ENCODE measurements around the gene CRABP2.

Gene CRABP2

GRCh38 chr1:156705321-156705917, at the start of gene CRABP2:
TSS of gene CRABP2 (minus strand) at chr1:156705583. CDS start at chr1:156705446, 137 bp downstream.
- no peak for DNase-seq

GRCh38 chr1:156754219-156754618, 48.8 kb upstream of the CRABP2 start:
- no peak for DNase-seq

DNA sequence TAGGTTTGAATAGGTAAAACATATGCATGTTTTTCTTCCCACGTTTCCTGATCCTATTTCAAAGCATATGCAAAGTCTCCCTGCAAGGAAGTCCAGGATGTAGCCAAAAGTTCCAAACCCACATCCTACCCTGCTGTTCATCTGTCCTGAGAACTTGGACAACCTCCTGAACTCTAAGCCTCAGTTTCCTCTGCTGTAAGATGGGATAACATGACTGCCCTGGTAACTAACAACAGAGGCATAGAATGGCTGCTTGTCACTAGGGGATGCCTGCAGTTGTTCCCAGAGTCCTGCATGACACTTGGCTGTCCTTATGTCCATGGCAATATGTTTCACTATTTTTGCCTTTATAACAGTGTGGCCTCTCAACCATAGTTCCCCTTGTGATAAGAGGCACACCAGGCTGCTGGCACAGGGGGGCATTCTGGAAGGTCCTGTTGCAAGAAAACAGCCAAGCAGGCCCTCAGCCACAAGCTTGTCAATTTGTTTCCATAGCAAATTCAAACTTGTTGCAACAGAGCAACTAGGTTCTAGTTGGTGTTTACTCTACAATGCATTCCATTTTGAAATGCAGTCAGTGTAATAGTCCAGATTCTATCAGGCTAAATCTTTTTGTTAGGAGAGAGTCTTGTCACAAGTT, 47.6 kb upstream of the CRABP2 start:
- DNase-seq: no peak

GRCh38 chr1:156751757-156752481, 46.5 kb upstream of the CRABP2 start:
- peak; percentile 94 to 99 for DNase-seq

DNA sequence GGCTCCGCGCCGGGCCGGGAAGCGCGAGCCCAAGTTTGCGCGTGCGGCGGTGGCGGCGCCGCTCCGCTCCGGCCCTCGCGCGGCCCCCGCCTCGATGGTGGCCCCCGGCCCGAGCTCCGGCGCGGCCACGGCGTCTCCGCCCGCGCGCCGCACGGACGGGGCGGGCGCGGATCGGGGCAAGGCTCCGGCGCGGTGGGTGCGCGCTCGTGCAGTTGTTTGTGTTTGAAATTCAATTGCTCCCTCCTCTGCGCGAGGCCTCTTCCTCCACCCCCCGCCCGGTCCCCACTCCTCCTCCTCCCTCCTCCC, 46.0 kb upstream of the CRABP2 start, which contains the start of gene HDGF:
Gene HDGF (minus strand): TSS at position 225 of the 306 bp plus-strand sequence. CDS start 246 bp downstream, outside the sequence.
- no peak for DNase-seq

DNA sequence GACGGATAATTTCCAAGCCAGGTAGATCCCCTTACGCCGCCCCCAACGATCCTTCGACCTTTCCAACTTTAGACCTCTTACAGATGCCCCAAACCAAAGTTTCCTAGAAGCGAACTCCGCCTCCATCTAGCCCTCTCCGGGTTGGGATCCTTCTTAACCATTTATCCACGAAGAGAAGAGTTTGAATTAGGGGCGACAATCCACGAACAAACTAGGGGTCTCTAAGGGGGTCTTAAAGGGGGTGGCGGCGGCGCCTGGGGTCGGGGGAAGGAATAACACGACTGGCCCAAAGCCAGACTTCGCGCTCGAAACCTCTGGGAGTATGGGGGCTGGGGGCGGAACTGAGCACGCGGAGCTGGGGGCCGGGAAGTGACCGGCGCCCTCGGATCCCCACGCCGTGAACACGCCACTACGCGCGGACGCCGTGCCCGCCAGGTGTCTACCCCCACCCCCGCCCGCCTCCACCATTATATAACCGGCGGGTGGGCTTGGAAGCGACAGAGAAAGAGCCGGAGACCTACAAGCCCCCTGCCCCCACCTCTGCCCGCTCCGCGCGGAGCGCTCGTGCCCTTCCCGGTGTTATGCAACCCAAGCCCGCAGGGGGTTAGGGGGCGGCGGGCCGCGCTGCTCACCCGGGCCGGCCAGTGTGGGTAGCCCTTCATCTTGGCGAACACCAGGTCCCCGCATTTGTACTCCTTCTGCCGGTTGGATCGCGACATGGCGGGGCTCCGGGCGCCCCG, 45.5 kb upstream of the CRABP2 start:
- no peak for DNase-seq

DNA sequence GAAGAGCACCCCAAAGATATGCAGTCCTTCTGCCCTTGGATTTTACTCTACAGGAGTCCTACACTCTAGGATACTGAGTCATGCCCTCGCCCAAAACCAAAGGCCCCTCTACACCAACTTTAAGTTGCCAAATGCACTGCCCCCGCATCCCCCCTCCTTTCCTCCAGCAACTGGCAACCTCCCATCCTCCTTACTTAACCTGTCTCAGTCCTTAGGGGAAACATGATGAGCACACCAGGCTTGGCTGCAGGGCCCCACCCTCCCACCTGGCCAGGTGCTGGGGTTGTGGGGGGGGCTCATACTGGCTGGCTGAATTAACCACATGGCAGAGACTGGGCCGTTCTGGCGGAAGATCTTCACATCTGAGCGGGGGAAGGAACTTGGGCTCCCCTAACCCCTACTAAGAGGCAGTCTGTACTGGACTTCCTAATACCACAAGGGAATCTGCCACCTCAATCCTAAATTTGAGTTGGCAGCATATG, 44.8 kb upstream of the CRABP2 start:
- no peak for DNase-seq

DNA sequence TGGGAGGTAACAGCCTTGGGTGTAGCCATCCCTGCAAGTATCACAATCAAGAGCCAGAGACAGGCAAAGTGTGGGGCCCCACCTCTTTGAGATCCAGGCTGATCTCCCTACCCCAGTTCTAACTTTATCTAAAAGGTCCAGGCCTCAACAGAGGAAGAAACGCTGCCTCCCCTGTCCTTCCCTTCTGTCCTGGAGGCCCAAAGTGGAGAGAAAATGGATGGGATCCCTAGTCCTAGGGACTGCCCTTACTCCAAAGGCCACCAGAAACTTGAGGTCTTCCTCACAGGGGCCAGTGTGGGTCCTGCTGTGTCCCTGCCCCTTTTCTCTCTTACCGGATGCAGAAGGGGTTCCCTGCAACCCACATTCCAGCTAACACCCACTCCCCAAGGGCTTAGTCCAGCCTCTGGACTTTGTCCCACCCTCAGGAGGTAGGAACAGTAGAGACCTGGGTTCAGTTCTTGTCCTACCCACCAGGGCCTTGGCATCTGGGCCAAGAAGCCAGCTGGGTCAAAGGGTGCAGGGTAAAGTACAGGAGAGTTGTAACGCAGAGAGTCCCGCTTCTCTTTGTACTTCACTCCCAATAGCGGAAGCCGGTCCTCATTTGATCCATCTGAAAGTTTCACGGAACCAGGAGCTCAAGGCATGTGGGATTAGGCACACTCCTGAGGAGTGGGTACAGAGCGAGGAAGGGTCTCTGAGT, 44.2 kb upstream of the CRABP2 start:
- DNase-seq: no peak

DNA sequence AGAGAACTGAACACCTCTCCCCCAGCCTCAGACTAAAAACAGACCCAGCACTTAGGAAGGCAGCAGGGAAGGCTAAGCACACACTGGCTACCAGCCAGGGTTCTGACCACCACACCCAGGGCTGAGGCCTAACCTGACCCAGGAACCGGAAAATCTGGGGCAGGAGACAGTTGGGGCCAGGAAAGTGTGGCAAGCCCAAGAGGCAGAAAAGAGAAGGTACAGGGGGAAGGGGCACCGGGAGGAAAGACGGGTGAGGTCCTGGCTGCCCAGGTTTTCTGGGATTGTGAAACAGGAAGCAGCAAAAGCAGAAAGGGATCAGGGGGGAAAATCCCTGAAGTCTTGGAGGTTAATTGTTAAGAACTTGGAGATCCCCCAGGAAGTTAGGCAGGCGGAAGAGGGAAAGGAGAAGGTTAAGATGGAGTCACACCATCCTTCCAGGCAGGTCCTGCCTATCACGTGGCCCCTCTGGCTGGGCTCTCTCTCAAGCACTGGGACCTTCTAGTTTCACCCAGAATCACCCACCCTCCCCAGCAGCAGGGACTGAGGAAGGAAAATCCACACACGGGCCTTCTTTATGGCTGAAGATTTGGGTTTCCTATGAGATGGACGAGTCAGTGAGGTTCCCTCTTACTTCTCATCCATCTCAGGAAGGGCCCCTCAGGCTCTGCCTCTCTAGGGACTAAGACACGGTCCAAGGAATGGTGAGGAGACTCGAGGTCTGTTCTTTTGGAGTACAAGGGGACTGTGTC, 43.5 kb upstream of the CRABP2 start:
- DNase-seq: peak; percentile 17 to 23

GRCh38 chr1:156747742-156748669, 42.6 kb upstream of the CRABP2 start:
- no peak for DNase-seq

DNA sequence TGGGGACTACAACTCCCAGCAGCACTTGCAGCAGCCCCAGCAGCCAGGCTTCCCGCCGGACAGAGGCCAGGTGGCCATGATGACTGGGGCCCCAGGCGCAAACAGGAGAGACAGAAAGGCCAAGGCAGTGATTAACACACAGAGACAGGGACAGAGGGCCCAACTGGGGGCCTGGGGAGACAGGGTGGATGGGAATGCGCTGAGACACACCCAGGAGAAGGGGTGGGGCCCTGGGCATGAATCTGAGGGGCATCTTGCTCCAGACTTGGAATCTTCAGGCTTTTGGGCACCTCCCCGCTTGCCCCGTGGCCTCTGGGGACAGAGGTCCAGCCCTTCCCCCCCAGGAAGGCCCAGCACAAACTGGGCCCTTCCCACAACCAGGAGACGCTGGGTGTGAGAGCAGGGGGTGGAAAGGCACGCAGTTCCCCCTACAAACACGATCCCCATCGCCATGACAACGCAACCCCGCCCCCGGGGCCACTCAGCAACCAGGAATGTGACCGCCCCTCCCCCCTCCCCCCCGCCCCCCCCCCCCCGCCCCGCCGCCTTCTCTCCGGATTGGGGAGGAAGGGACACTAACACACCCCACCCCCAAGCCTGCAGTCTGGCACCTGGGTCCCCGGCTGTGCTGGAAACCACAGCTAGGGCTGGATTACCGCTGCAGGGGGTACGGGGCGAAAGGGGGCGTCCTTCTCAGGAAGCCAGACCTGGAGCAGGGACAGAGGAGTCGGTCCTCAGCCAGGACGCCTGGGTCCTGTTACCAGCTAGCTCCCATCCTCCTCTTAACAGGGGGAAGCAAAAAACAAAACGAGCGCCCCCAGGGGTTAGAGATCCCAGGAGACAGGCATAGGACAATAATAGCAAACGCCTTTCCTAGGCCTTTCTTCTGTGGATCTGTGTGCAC, 41.6 kb upstream of the CRABP2 start:
- peak; percentile 51 to 82 for DNase-seq

DNA sequence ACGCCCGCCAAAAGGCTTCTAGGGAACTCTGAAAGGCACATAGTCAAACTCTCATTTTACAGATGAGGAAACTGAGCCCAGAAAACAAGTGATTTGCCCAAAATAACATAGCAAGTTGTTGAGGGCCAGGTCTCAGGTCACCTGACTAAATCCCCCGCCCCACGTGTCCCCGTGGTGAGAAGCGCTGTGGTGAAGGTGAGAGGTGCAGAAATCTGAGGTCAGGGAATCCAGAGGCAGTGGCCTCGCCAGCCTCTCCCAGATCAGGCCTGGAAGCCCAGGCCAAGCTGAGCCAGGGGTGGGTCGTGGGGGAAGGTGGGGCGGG, 41.0 kb upstream of the CRABP2 start:
- no peak for DNase-seq

- DNase-seq: no peak
Observed at GRCh38 chr1:156745881-156746280, 40.5 kb upstream of the CRABP2 start.

DNA sequence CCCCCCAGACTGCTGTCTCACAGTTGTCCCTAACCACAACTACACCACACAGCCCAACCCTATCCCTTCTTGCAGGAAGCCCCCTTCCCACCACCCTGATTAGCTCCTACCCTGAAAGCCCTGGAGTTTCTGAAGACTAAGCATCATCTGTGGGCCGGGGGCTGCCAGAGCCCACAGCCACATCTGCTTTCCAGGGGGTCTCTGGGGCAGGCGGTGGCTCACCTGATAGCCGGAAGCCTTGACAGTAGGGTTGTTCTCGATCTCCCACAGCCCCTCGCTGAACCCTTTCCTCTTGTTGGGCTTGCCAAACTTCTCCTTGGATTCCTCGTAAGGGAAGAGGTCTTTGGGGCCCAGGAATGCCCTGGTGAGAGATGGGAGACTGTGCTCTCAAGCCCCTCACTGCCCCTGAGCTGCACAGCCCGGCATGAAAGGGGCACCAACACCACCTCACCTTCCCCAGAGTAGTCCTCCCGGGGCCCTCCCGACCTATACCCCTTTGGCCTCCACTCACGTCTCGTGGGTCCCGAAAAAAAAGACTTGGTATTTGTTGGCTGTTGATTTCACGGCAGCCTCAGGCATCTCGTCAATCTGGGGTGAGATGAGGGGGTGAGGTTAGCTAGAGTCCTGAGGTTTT, 39.5 kb upstream of the CRABP2 start:
- DNase-seq: no peak

DNA sequence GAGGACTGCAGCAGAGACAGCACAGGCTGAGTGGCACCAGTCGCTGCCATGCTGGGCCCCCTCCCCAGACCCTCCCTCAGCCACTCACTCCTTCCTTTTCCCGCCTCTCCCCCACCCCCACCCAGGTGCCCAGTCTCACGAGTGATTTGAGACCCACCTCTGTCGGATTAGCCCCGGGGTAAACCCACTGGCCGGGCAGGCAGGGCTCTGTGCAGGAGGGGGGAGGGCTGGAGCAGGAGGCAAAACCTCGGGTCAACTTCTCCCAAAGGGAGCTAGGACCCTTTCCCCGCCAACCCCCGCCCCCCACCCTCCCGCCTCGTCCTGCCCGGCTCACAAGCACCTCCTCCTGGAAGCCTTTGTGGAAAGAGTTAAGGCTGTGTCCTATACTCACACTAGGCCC, 39.0 kb upstream of the CRABP2 start:
- no peak for DNase-seq

- DNase-seq: no peak
Observed at GRCh38 chr1:156743367-156744302, 38.3 kb upstream of the CRABP2 start.

DNA sequence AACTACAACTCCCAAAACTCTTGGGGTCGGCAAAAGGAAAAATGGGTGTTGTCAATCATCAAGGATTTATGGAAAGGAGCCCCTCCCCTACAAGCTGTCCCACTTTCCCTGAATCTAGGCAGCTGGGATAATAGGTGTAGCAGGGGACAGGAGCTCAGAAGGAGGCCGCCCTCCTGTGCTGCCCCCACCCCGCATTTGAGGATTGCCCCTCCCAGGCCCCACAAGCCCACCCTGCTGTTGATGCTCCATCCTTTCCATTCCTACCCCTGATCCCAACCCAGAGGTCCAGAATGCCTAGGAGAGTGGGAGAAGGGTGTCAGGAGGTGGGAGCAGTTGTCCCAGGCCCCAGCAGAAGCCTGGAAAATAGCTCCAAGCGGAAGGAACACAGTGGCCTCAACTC, 37.4 kb upstream of the CRABP2 start:
- no peak for DNase-seq

- DNase-seq: no peak
Observed at GRCh38 chr1:156742017-156742416, 36.6 kb upstream of the CRABP2 start.

Data from hippocampal formation (tissue), 2 donors.